Keratinocyte (primary cell): Measurements from ENCODE around the gene GNAI1. TPM values are rescaled to one million over a fixed set of nuclear protein-coding genes. Genes with fewer than 3 reads are reported as not detected.

ENCODE experiments used
- DNase-seq: peaks from one replicate; pipeline ENCODE4 v3.0.0-alpha.2; 2011; ENCODE audit warnings: low read depth, missing footprints, low spot score
- FAIRE-seq: peaks from 2 replicates; lab custom pipeline; 2011; peaks lifted over from hg19 to GRCh38; lab: Jason Lieb, UNC
- H2AFZ ChIP-seq: 2 replicates; pipeline ENCODE4 v1.6.0; 2012; ENCODE audit warnings: low read length, control low read depth, inconsistent platforms; ENCODE audit not compliant: control insufficient read depth
- H3K27ac ChIP-seq: 2 replicates; pipeline ENCODE4 v1.5.1; 2011; ENCODE audit warnings: low read length; ENCODE audit not compliant: control insufficient read depth, insufficient read depth
- H3K27me3 ChIP-seq: 3 replicates; pipeline ENCODE4 v1.6.0; 2011; ENCODE audit warnings: low read length; ENCODE audit not compliant: control insufficient read depth, insufficient read depth; ENCODE audit errors: extremely low read depth
- H3K36me3 ChIP-seq, 2 experiments: 2 replicates in 1 of 2; 3 replicates in 1 of 2; pipeline ENCODE4 v1.5.1; 2011; ENCODE audit warnings: low read length in 2 of 2, mild to moderate bottlenecking in 1 of 2; ENCODE audit not compliant: control insufficient read depth in 2 of 2, insufficient read depth in 2 of 2; ENCODE audit errors: extremely low read depth in 1 of 2
- H3K4me1 ChIP-seq: 3 replicates; pipeline ENCODE4 v1.5.1; 2011; ENCODE audit warnings: low read length; ENCODE audit not compliant: control insufficient read depth, insufficient read depth; ENCODE audit errors: extremely low read depth
- H3K4me2 ChIP-seq: 3 replicates; pipeline ENCODE4 v1.6.0; 2011; ENCODE audit warnings: low read depth, low read length; ENCODE audit not compliant: control insufficient read depth, insufficient read depth; ENCODE audit errors: extremely low read depth
- H3K4me3 ChIP-seq, 3 experiments: fragments of 200-600 bp in 1 of 3; sonication (generic) in 1 of 3; 2 replicates in 2 of 3; 3 replicates in 1 of 3; pipeline ENCODE4 v1.5.1; 2011 to 2016; ENCODE audit warnings: low read length in 3 of 3, mild to moderate bottlenecking in 3 of 3, control low read depth in 2 of 3, inconsistent platforms in 1 of 3, low read depth in 1 of 3, mixed read lengths in 1 of 3, mixed run types in 1 of 3, moderate library complexity in 1 of 3; ENCODE audit not compliant: control insufficient read depth in 2 of 3, insufficient read depth in 2 of 3; ENCODE audit errors: extremely low read depth in 1 of 3
- H3K79me2 ChIP-seq: 2 replicates; pipeline ENCODE4 v1.6.0; 2012; ENCODE audit warnings: low read length; ENCODE audit not compliant: control insufficient read depth, insufficient read depth
- H3K9ac ChIP-seq: 3 replicates; pipeline ENCODE4 v1.6.0; 2011; ENCODE audit warnings: low read length; ENCODE audit not compliant: control insufficient read depth, insufficient read depth; ENCODE audit errors: extremely low read depth
- H3K9me1 ChIP-seq: 3 replicates; pipeline ENCODE4 v1.6.0; 2011; ENCODE audit warnings: low read length; ENCODE audit not compliant: control insufficient read depth, insufficient read depth; ENCODE audit errors: extremely low read depth
- H3K9me3 ChIP-seq: 2 replicates; pipeline ENCODE4 v1.5.1; 2012; ENCODE audit warnings: low read depth, low read length; ENCODE audit not compliant: control insufficient read depth
- H4K20me1 ChIP-seq: 3 replicates; pipeline ENCODE4 v1.6.0; 2011; ENCODE audit warnings: low read length; ENCODE audit not compliant: control insufficient read depth, insufficient read depth; ENCODE audit errors: extremely low read depth
- EZH2 ChIP-seq: IDR thresholded peaks from one replicate; pipeline ENCODE4 v1.6.1; 2012; ENCODE audit warnings: inconsistent platforms, mild to moderate bottlenecking, low read length, moderate library complexity
- dilution Hi-C: fragments of 300-500 bp; cut with MboI; formaldehyde crosslinking; loops from one replicate; pipeline ENCODE4 v1.7.0; 2020; ENCODE audit warnings: low sequenced_read_pairs; ENCODE audit not compliant: extremely low pct_ligation_motif_present
- polyA plus RNA-seq, 5 experiments: library from polyadenylated mRNA; depleted of rRNA in 3 of 5; stranded (reverse) in 3 of 5; stranded (forward) in 1 of 5; unstranded in 1 of 5; fragments of >200 nt; gene quantifications; 1 replicate in 1 of 5; 2 replicates in 3 of 5; 3 replicates in 1 of 5; pipeline versions ENCODE4 v1.2.1 to v1.2.3, GENCODE V29; 2011 to 2012; ENCODE audit warnings: missing spikeins in 2 of 5, low read depth in 1 of 5, low replicate concordance in 1 of 5
- TF ChIP-seq, protein P1 (sequence below), 3 experiments: IDR thresholded peaks in 1 of 3; conservative IDR thresholded peaks in 1 of 3; optimal IDR thresholded peaks in 1 of 3; 2 replicates in 2 of 3; 3 replicates in 1 of 3; pipeline versions ENCODE3 to v1.5.1; 2011; ENCODE audit warnings: low read length in 3 of 3, mild to moderate bottlenecking in 3 of 3, moderate library complexity in 2 of 3, control low read depth in 1 of 3, inconsistent platforms in 1 of 3; ENCODE audit not compliant: insufficient read depth in 2 of 3; ENCODE audit errors: extremely low read depth in 1 of 3

Gene GNAI1
- polyA plus RNA-seq, 1 donor (not counting 4 experiments of a cell fraction or from before 2014, with no cell fraction given), result 84.1 TPM

DNA sequence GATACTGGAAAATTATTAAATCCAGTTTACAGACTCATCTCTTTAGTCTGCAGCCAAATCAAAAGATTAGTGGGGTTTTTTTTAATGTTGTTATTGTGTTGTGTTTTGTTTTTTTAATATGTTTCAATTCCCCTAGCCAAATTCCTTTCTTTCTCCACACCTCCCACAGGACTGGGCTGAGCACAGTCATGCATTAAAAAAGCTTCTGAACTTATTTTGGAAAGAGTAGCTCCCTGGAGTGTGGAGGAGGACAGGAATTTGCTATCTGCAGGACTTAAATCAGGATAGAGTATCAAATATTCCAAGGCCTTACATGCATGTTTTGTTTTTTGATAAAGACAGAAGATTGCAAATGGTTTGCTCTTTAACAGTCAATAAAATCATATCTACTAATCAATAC lies 90.7 kb downstream of the GNAI1 start:
- H2AFZ ChIP-seq, result no peak overlapping the region
- dilution Hi-C loops, result no loop called here
- FAIRE-seq, result no peak
- DNase-seq, result no peak
- H3K9me1 ChIP-seq, result no peaks in the 10 kb centered on the region
- no peak overlapping the region for H3K4me3 ChIP-seq
- no peaks in the 10 kb centered on the region for H3K27me3 ChIP-seq
- H3K36me3 ChIP-seq, result no peaks in the 10 kb centered on the region
- TF ChIP-seq EZH2, result no peak
- TF ChIP-seq, protein P1, sequence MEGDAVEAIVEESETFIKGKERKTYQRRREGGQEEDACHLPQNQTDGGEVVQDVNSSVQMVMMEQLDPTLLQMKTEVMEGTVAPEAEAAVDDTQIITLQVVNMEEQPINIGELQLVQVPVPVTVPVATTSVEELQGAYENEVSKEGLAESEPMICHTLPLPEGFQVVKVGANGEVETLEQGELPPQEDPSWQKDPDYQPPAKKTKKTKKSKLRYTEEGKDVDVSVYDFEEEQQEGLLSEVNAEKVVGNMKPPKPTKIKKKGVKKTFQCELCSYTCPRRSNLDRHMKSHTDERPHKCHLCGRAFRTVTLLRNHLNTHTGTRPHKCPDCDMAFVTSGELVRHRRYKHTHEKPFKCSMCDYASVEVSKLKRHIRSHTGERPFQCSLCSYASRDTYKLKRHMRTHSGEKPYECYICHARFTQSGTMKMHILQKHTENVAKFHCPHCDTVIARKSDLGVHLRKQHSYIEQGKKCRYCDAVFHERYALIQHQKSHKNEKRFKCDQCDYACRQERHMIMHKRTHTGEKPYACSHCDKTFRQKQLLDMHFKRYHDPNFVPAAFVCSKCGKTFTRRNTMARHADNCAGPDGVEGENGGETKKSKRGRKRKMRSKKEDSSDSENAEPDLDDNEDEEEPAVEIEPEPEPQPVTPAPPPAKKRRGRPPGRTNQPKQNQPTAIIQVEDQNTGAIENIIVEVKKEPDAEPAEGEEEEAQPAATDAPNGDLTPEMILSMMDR (optimal IDR thresholded peaks at IDR 0.05 in 1 of 3, IDR thresholded peaks at IDR 0.05 in 1 of 3, conservative IDR thresholded peaks at IDR 0.05 in 1 of 3; ENCODE audit: extremely low read depth in 1 of 3, insufficient read depth in 2 of 3, low read length in 3 of 3), result no peak
- H3K9ac ChIP-seq, result no peak overlapping the region
- no peaks in the 10 kb centered on the region for H3K9me3 ChIP-seq
- no peak overlapping the region for H3K27ac ChIP-seq
- no peaks in the 10 kb centered on the region for H3K4me1 ChIP-seq
- no peaks in the 10 kb centered on the region for H4K20me1 ChIP-seq
- no peak overlapping the region for H3K4me2 ChIP-seq
- no peaks in the 10 kb centered on the region for H3K79me2 ChIP-seq

- Histone ChIP-seq H4K20me1 (no peaks in the 10 kb centered on the region), H3K9me3 (no peaks in the 10 kb centered on the region), H3K4me1 (peaks cover 5% of the 10 kb centered on the region), H2AFZ (no peak overlapping the region), H3K4me2 (no peak overlapping the region), H3K36me3 (no peaks in the 10 kb centered on the region), H3K9ac (no peak overlapping the region), H3K27ac (no peak overlapping the region), H3K9me1 (no peaks in the 10 kb centered on the region), H3K79me2 (no peaks in the 10 kb centered on the region), H3K27me3 (no peaks in the 10 kb centered on the region), H3K4me3 (no peak overlapping the region)
- no peak for TF ChIP-seq EZH2
- TF ChIP-seq, protein P1 (optimal IDR thresholded peaks at IDR 0.05 in 1 of 3, IDR thresholded peaks at IDR 0.05 in 1 of 3, conservative IDR thresholded peaks at IDR 0.05 in 1 of 3; ENCODE audit: extremely low read depth in 1 of 3, insufficient read depth in 2 of 3, low read length in 3 of 3), result no peak
- dilution Hi-C loops, result no loop called here
- DNase-seq, result no peak
- FAIRE-seq, result no peak
Observed at GRCh38 chr7:80226629-80227028, 92.0 kb downstream of the GNAI1 start.
